Neural progenitor cell (in vitro differentiated cells): Measurements from ENCODE around the gene BFSP2.

Source experiments
- CTCF ChIP-seq: fragments of 200-600 bp; sonication (generic); IDR thresholded peaks from 2 replicates; pipeline ENCODE4 v1.5.1; 2017; ENCODE audit warnings: antibody characterized with exemption, mild to moderate bottlenecking
- EZH2 ChIP-seq: fragments of 200-600 bp; sonication (generic); IDR thresholded peaks from 2 replicates; pipeline ENCODE4 v1.6.1; 2017; ENCODE audit warnings: antibody characterized with exemption, mild to moderate bottlenecking, moderate library complexity
- EZH2phosphoT487 ChIP-seq: fragments of 200-600 bp; sonication (generic); IDR thresholded peaks from 2 replicates; pipeline ENCODE4 v1.6.1; 2017; ENCODE audit warnings: antibody characterized with exemption

GRCh38 chr3:133521946-133522345 is 122.1 kb downstream of the BFSP2 start:
- TF ChIP-seq CTCF (no peak), EZH2 (no peak), EZH2phosphoT487 (no peak)
